LoVo (cell line): ENCODE data around the gene TM6SF1.

Experiments used
- DNase-seq: peaks from one replicate; pipeline ENCODE4 v3.0.0-alpha.2; 2016; ENCODE audit warnings: low spot score

The TM6SF1 gene

DNA sequence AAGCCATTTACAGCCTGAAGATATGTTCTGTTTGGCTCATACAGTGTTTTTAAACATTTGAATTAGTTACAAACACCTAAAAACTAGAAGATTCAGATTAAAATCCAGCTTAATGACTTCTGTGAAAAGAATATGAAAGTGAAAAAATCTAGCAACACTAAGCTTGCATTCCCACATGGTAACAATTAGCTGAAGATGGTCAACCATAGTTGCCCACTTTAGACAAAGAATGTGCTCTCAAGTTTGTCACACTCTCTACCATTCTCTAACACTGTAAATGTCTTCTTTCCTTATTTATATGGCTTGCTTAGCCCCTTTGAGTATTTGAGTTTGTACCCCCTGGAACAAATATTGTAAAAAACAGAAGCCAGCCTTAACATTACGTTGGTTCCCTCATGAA is 67.4 kb downstream of the TM6SF1 start:
- DNase-seq, result no peak

DNA sequence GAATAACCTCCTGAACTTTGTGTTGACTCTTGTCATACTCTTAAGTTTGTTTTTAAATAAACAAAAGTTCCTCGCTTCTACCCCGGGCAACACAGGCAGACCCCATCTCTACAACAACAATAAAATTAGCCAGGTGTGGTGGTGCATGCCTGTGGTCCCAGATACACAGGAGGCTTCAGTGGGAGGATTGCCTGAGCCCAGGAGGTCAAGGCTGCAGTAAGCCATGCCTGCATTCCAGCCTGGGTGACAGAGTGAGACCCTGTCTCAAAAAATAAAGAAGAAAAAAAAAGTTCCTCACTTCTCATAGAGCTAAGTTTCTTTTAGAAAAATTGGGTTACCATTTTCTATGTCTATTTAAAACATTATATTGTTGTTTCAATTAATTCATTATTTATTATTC is 70.9 kb downstream of the TM6SF1 start:
- no peak for DNase-seq

DNA sequence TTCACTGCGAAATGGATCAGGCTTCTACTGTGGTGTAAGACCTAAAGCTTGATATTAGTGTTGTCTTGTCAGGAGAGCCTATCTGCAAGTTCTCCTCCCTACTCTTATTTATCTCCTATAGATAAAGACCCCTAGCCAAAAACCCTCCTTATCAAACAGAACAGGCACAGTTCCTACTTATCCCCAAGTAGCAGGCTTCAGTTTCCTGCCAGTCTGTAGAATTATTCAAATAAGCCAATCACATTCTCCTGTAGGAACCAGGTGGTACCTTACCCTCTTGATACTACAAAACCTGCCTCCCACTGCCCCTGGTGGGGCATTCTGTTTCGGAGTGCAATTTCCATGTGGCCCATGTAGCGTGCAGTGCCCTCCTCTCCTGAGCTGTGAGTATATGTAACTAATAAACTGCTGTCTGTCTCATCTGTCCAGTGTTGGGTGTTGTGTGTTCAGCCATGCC is 71.5 kb downstream of the TM6SF1 start:
- no peak for DNase-seq

DNA sequence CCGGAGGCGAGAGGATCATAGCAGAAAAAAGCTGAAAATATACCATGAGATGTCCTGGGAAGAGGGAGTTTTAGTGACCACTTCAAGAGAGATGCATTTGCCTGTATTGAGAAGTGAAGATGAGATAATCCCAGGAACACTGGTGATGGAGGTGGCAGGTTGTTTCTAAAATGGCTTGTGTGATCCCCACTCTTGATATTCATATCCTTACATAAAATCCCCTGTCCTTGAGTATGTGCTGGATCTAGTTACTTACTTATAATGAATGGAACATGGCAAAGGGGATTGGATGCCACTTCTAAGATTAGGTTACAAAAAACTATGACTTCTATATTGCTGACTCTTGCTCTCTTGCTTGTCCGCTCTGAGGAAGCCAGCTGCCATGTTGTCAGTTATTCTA is 78.1 kb downstream of the TM6SF1 start:
- no peak for DNase-seq
